ENCODE data around the gene ATP6V1F.

Gene ATP6V1F

GRCh38 chr7:128835790-128836641 lies 26.6 kb upstream of the ATP6V1F start:
- FAIRE-seq: no peak

- FAIRE-seq: no peak
Observed at GRCh38 chr7:128836729-128837348, 25.8 kb upstream of the ATP6V1F start.

- no peak for FAIRE-seq
Observed at GRCh38 chr7:128837521-128837921, 25.1 kb upstream of the ATP6V1F start.

- no peak for FAIRE-seq
Observed at GRCh38 chr7:128838109-128838779, 24.4 kb upstream of the ATP6V1F start.

- FAIRE-seq: no peak
Observed at GRCh38 chr7:128838981-128839731, 23.5 kb upstream of the ATP6V1F start.

- FAIRE-seq: no peak
Observed at GRCh38 chr7:128839751-128840177, 22.9 kb upstream of the ATP6V1F start.

- FAIRE-seq: no peak
Observed at GRCh38 chr7:128840326-128841170, 22.1 kb upstream of the ATP6V1F start.

GRCh38 chr7:128841171-128841690 lies 21.4 kb upstream of the ATP6V1F start:
- no peak for FAIRE-seq

GRCh38 chr7:128841921-128842673 lies 20.6 kb upstream of the ATP6V1F start:
- no peak for FAIRE-seq

- FAIRE-seq: no peak
Observed at GRCh38 chr7:128842674-128843641, 19.7 kb upstream of the ATP6V1F start.

- FAIRE-seq: no peak
Observed at GRCh38 chr7:128843938-128844621, 18.6 kb upstream of the ATP6V1F start.

GRCh38 chr7:128844777-128845311 lies 17.8 kb upstream of the ATP6V1F start:
- no peak for FAIRE-seq

GRCh38 chr7:128845475-128845874 lies 17.2 kb upstream of the ATP6V1F start:
- no peak for FAIRE-seq

- no peak for FAIRE-seq
Observed at GRCh38 chr7:128845987-128846386, 16.7 kb upstream of the ATP6V1F start.

GRCh38 chr7:128846781-128847444 lies 15.7 kb upstream of the ATP6V1F start:
- FAIRE-seq: no peak

GRCh38 chr7:128847721-128848211 lies 14.9 kb upstream of the ATP6V1F start:
- no peak for FAIRE-seq

GRCh38 chr7:128848289-128849155 lies 14.1 kb upstream of the ATP6V1F start:
- no peak for FAIRE-seq

All from colon (tissue), 2 donors.